ENCODE measurements around the gene DIAPH2.

- TF ChIP-seq EZH2phosphoT487 (IDR thresholded peaks at IDR 0.05; ENCODE audit: insufficient read depth, low read depth) (no peak), EZH2 (IDR thresholded peaks at IDR 0.05; ENCODE audit: insufficient read depth, poor library complexity, severe bottlenecking) (no peak)
Measured at GRCh38 chrX:97168646-97169045, 484.0 kb downstream of the DIAPH2 start.

Measured in GM23248 (cell line).